Esophagus squamous epithelium (tissue), 5 donors: Measurements from ENCODE around the gene ITPRIP. TPM values are rescaled to one million over a fixed set of nuclear protein-coding genes. Genes with fewer than 3 reads are reported as not detected.

Experiments used
- DNase-seq: peaks from one replicate; lab custom pipeline; 2025; lab: John Stamatoyannopoulos, UW
- H3K27ac ChIP-seq, 4 donors: fragments of 200-600 bp; sonication (generic); one replicate each; pipeline ENCODE4 v1.5.1; 2016 to 2019; ENCODE audit warnings: mild to moderate bottlenecking in 1 of 4
- H3K27me3 ChIP-seq, 4 donors: fragments of 200-600 bp; sonication (generic); 1 replicate in 3 of 4; 2 replicates in 1 of 4; pipeline versions ENCODE4 v1.5.1 to v1.6.0; 2017 to 2021; ENCODE audit warnings: antibody characterized with exemption in 1 of 4
- H3K36me3 ChIP-seq, 3 donors: fragments of 200-600 bp; sonication (generic); one replicate each; pipeline ENCODE4 v1.5.1; 2016 to 2019
- H3K4me1 ChIP-seq, 3 donors: fragments of 200-600 bp; sonication (generic); one replicate each; pipeline ENCODE4 v1.5.1; 2017 to 2019
- H3K4me3 ChIP-seq, 4 donors: fragments of 200-600 bp; sonication (generic); 1 replicate in 3 of 4; 2 replicates in 1 of 4; pipeline ENCODE4 v1.5.1; 2016 to 2019; ENCODE audit warnings: mild to moderate bottlenecking in 2 of 4, moderate library complexity in 1 of 4
- H3K9me3 ChIP-seq, 3 donors: fragments of 200-600 bp; sonication (generic); one replicate each; pipeline ENCODE4 v1.5.1; 2016 to 2019
- CTCF ChIP-seq, 6 experiments: fragments of 450-650 bp in 4 of 6; fragments of 200-600 bp in 2 of 6; sonication (generic) in 2 of 6; IDR thresholded peaks; one replicate each; pipeline ENCODE4 v1.5.1; 2016 to 2019; ENCODE audit warnings: antibody characterized with exemption in 6 of 6, mild to moderate bottlenecking in 4 of 6, moderate library complexity in 4 of 6
- POLR2A ChIP-seq, 4 donors: fragments of 450-650 bp; IDR thresholded peaks; one replicate each; pipeline ENCODE4 v1.6.1; 2017; ENCODE audit warnings: antibody characterized with exemption in 4 of 4, mild to moderate bottlenecking in 4 of 4, moderate library complexity in 3 of 4
- WGBS, 2 donors: methylation state at CpG; one replicate each; pipeline ENCODE4 v1.1.5; 2018; 5-methylcytosine and 5-hydroxymethylcytosine counted together
- intact Hi-C: fragments of 100-400 bp; cut with DNase I; formaldehyde crosslinking; loops from one replicate; pipeline ENCODE4 v1.15.0; 2022
- total RNA-seq, 4 donors: library from RNA; depleted of rRNA; stranded (reverse); fragments of >200 nt; gene quantifications; one replicate each; pipeline ENCODE4 v1.1.0, GENCODE V29; 2016
- donor health status: DM: yes; HTN: yes; CAD: no.

The ITPRIP gene
- total RNA-seq, 4 donors from 2014 or later = 37.6 to 61.6 (median 38.4) TPM

- DNase-seq = no peak
- Histone ChIP-seq H3K27ac (peak overlapping the region; percentile 91 to 99 (median 96)), H3K27me3 (no peaks in the 10 kb centered on the region), H3K36me3 (peaks cover 18 to 32% (median 23%) of the 10 kb centered on the region in 3 donors), H3K4me3 (peak overlapping the region in 1 of 4 donors; percentile 10), H3K4me1 (peaks cover 78 to 86% (median 81%) of the 10 kb centered on the region in 3 donors), H3K9me3 (no peaks in the 10 kb centered on the region)
- intact Hi-C loops = no loop called here
- 36 to 42% methylated on average over 17 to 18 of the region's 19 CpGs for WGBS, 2 donors
- no peak for TF ChIP-seq CTCF (IDR thresholded peaks at IDR 0.05)
- TF ChIP-seq POLR2A (IDR thresholded peaks at IDR 0.05) = peak in 1 of 4 donors; percentile 26
These were observed 19.2 kb downstream of the ITPRIP start for GRCh38 chr10:104318810-104319741.

- H3K4me1 ChIP-seq = peaks cover 70 to 79% (median 74%) of the 10 kb centered on the region in 3 donors
These were observed 19.9 kb downstream of the ITPRIP start for GRCh38 chr10:104318326-104318725.

GRCh38 chr10:104317726-104318299, 20.5 kb downstream of the ITPRIP start:
- no peak for DNase-seq
- H3K27me3 ChIP-seq = no peaks in the 10 kb centered on the region
- TF ChIP-seq CTCF (IDR thresholded peaks at IDR 0.05) = no peak
- TF ChIP-seq POLR2A (IDR thresholded peaks at IDR 0.05) = no peak
- peaks cover 66 to 79% (median 69%) of the 10 kb centered on the region in 3 donors for H3K4me1 ChIP-seq
- H3K9me3 ChIP-seq = no peaks in the 10 kb centered on the region
- intact Hi-C loops = no loop called here
- H3K36me3 ChIP-seq = peaks cover 27 to 40% (median 34%) of the 10 kb centered on the region in 3 donors
- peak overlapping the region; percentile 91 to 99 (median 96) for H3K27ac ChIP-seq
- 39 to 59% methylated on average over 3 to 6 of the region's 7 CpGs for WGBS, 2 donors
- peak overlapping the region in 1 of 4 donors; percentile 21 for H3K4me3 ChIP-seq

More at GRCh38 chr10:104318326-104318725, 19.9 kb downstream of the ITPRIP start:
- TF ChIP-seq POLR2A (IDR thresholded peaks at IDR 0.05) (no peak), CTCF (IDR thresholded peaks at IDR 0.05) (no peak)
- 79 to 100% methylated on average over 1 to 2 of the region's 5 CpGs for WGBS, 2 donors
- no peaks in the 10 kb centered on the region for H3K27me3 ChIP-seq
- H3K4me3 ChIP-seq = no peak overlapping the region
- DNase-seq = no peak
- H3K36me3 ChIP-seq = peaks cover 26 to 35% (median 29%) of the 10 kb centered on the region in 3 donors
- intact Hi-C loops = no loop called here
- H3K27ac ChIP-seq = peak overlapping the region; percentile 91 to 99 (median 96)
- no peaks in the 10 kb centered on the region for H3K9me3 ChIP-seq

GRCh38 chr10:104317269-104317710, 21.0 kb downstream of the ITPRIP start:
- intact Hi-C loops = no loop called here
- Histone ChIP-seq H3K4me1 (peaks cover 64 to 79% (median 65%) of the 10 kb centered on the region in 3 donors), H3K9me3 (no peaks in the 10 kb centered on the region), H3K36me3 (peaks cover 30 to 45% (median 37%) of the 10 kb centered on the region in 3 donors), H3K4me3 (peak overlapping the region in 1 of 4 donors; percentile 21), H3K27me3 (no peaks in the 10 kb centered on the region), H3K27ac (peak overlapping the region; percentile 91 to 99 (median 96))
- no peak for DNase-seq
- TF ChIP-seq POLR2A (IDR thresholded peaks at IDR 0.05) (no peak), CTCF (IDR thresholded peaks at IDR 0.05) (no peak)
- 33 to 34% methylated on average over 6 of the region's 6 CpGs for WGBS, 2 donors
